Fibroblast of pulmonary artery (primary cell): Measurements from ENCODE around the gene FGF8.

Experiments
- DNase-seq: peaks from one replicate; pipeline ENCODE4 v3.0.0-alpha.2; 2010; ENCODE audit warnings: low read depth
- H3K4me3 ChIP-seq: replicated peaks from 2 replicates; pipeline ENCODE4 v1.5.1; 2011; ENCODE audit warnings: low read depth, mild to moderate bottlenecking, control low read depth, low read length, moderate library complexity
- TF ChIP-seq, protein P1 (sequence below): IDR thresholded peaks from 2 replicates; pipeline ENCODE4 v1.5.1; 2011; ENCODE audit warnings: mild to moderate bottlenecking, control low read depth, low read length, inconsistent platforms; ENCODE audit errors: missing control alignments

The FGF8 gene

DNA sequence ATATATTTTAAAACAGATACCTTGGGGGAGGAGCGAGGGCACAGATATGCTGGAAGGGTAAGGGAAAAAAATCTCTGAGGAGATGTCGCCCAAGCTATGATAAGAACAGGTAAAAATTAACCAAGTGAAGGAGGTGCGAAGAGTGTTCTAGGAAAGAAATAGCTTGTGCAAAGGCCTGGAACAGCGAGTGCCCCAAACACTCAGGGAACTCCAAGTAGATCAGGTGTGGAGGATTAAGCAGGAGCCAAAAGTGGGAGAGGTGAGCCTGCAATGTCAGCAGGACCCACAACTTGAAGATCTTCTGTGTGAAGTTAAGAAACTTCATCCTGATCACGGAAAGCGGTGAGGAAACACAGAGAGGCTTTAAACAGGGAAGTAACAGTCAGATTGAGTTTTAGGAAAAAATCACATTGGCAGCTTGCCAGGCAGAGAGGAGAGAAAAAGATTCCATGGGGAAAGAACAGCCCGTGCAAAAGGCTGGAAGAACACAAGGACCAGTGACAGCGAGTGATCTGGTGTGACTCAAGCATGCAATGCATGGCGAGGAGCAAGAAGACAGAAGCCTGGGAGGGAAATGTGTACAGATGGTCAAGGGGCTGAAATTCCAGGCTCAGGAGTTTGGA is 30.7 kb downstream of the FGF8 start:
- peak; percentile 8 for DNase-seq
- H3K4me3 ChIP-seq: no peak overlapping the region
- TF ChIP-seq, protein P1, sequence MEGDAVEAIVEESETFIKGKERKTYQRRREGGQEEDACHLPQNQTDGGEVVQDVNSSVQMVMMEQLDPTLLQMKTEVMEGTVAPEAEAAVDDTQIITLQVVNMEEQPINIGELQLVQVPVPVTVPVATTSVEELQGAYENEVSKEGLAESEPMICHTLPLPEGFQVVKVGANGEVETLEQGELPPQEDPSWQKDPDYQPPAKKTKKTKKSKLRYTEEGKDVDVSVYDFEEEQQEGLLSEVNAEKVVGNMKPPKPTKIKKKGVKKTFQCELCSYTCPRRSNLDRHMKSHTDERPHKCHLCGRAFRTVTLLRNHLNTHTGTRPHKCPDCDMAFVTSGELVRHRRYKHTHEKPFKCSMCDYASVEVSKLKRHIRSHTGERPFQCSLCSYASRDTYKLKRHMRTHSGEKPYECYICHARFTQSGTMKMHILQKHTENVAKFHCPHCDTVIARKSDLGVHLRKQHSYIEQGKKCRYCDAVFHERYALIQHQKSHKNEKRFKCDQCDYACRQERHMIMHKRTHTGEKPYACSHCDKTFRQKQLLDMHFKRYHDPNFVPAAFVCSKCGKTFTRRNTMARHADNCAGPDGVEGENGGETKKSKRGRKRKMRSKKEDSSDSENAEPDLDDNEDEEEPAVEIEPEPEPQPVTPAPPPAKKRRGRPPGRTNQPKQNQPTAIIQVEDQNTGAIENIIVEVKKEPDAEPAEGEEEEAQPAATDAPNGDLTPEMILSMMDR: no peak

DNA sequence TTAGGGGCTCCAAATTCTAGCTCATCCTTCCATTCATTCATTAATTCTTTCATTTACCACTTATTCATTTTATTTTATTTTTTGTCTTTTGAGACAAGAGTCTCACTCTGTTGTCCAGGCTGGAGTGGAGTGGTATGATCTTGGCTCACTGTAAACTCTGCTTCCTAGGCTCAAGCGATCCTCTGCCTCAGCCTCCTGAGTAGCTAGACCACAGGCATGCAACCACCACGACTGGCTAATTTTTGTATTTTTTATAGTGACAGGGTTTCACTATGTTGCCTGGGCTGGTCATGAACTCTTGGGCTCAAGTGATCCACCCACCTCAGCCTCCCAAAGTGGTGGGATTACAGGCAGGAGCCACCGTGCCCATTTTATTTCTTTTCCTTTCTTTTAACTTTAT is 31.6 kb downstream of the FGF8 start:
- no peak overlapping the region for H3K4me3 ChIP-seq
- TF ChIP-seq, protein P1: no peak
- no peak for DNase-seq

DNA sequence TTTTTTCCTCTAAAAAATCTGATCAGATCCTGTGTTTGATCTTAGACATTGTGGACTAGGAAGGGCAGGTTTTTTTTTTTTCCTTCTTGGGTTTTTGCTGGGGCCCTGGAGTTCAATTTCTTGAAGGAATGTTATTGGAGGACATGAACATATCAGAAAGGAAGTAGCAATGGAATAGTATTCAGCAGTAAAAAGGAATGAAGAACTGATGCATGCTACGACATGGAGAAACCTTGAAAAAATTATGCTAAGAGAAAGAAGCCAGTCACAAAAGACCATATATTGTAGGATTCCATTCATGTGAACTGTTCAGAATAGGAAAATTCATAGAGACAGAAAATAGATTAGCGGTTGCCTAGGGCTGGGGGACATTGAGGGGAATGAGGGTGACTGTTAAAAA is 34.0 kb downstream of the FGF8 start:
- H3K4me3 ChIP-seq: no peak overlapping the region
- TF ChIP-seq, protein P1: no peak
- DNase-seq: no peak

DNA sequence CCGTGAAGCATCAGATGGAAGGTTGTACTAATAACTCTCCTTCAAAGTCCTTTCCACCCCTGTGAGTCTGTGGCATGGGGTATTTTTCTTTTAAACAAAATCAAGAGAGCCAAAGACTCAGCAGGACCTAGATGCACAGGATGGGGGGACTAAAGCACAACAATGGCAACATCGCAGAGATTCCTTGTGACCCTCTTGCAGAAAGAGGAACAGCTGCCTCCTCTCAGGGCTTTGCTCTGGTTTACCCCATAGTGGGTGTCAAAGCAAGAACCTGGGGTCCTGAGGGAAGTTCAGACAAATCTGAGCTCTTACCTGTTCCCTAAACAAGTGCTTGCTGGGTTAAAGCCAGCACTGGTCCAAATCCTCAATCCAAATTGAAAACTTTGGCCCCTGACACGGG is 39.2 kb downstream of the FGF8 start:
- no peak for DNase-seq
- TF ChIP-seq, protein P1: no peak
- H3K4me3 ChIP-seq: no peak overlapping the region

DNA sequence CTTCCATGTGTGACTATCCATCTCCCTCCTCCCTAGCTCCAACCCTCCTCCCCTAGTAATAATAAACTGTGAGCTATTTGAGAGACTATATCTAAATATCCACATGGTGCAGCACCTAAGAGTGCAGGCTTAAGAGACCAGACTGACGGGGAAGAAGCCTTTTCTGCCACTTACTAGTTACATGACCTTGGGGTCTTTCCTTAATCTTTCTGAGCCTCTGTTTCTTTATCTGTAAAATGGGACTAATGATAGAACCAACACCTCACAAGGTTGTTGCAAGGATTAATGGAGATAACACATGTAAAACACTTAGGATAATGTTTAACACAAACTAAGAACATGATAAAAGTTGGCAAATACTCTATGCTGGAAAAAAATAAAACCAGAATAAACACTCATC is 43.8 kb downstream of the FGF8 start:
- DNase-seq: no peak
- TF ChIP-seq, protein P1: no peak
- H3K4me3 ChIP-seq: no peak overlapping the region

DNA sequence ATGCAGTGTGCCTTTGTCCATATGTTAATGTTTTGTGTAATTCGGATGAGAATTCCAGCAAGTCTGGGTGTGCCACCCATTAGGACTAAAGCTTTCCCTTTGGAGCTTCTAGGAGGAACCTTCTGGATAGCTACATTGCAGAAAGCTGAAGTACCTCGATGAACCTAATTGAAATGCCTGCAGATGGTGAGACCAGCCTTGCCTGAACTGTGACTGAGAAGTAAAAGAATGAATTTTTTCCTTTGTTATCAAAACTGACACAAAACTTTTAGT is 49.9 kb downstream of the FGF8 start:
- TF ChIP-seq, protein P1: no peak
- no peak overlapping the region for H3K4me3 ChIP-seq

DNA sequence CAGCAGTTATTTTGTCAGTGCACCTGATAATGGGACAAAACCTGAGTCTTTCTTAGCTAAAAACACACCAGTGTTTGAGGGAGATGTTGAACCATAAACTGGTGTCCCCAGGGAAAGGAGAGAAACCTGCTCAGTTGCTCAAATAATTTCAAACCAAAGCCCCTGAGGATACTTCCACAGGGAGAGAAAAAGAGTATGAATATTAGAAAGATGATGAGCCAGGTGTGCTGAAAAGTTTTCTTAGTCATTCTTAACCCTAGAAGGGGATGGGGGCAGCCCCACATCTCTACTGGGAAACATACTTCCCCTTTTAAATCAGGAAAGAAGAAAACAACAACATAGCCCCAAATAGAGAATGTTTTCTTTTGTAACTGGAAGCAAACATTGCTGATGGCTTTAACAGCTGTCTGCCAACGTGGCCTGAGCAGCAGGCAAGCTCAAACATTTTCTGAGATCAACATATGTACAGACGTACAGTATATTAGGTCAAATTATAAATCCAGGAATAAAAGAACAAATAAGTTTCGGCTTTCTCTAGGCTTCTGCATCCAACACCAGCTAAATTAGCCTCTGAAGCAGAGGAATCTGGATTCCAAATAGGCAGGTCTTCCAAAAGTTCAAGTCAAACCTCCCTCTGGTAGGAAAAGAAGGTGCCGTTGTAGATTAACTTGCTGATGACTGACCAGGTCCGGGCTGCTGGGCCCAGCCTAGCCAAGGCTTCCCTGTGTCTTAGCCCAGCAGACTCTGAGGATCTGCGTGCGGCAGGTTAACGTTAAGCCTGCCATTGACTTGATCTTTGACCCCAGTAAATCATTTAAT is 50.4 kb downstream of the FGF8 start:
- TF ChIP-seq, protein P1: no peak
- DNase-seq: no peak
- H3K4me3 ChIP-seq: no peak overlapping the region

More for the DNA sequence above, 49.9 kb downstream of the FGF8 start:
- DNase-seq: no peak
